Fibroblast of mammary gland (primary cell): ENCODE results near the gene SEC16B.
A peak's percentile ranks its signal among the peaks of the same experiment; 100 is the strongest.

ENCODE experiments used
- DNase-seq: peaks from one replicate; pipeline ENCODE4 v3.0.0-alpha.2; 2010; ENCODE audit warnings: low read depth
- H3K4me3 ChIP-seq: 2 replicates; pipeline ENCODE4 v1.5.1; 2011; ENCODE audit warnings: low read depth, mild to moderate bottlenecking, low read length, moderate library complexity; ENCODE audit not compliant: control insufficient read depth
- TF ChIP-seq, protein P1 (sequence below): conservative IDR thresholded peaks from 2 replicates; pipeline ENCODE4 v1.5.1; 2011; ENCODE audit warnings: low read depth, low read length, inconsistent platforms; ENCODE audit not compliant: control insufficient read depth, insufficient read depth

Gene SEC16B

DNA sequence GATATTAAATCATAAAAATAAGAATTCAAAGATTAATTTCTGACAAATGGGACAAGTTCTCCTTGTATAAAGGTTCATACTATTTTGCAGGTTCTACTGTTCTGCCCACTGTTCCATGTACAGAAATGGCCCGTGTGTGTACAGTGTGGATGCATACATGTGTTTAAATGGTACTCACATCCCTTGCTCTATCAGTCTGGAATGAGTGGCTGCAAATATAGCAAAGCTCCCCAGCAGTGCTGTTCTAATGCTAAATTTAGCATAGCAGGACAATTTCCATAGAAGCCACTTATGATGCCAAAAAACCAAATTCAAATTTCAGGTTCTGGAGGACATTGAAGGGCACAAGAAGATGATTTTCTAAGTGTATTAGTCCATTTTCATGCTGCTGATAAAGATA is 9.4 kb upstream of the SEC16B start:
- TF ChIP-seq, protein P1, sequence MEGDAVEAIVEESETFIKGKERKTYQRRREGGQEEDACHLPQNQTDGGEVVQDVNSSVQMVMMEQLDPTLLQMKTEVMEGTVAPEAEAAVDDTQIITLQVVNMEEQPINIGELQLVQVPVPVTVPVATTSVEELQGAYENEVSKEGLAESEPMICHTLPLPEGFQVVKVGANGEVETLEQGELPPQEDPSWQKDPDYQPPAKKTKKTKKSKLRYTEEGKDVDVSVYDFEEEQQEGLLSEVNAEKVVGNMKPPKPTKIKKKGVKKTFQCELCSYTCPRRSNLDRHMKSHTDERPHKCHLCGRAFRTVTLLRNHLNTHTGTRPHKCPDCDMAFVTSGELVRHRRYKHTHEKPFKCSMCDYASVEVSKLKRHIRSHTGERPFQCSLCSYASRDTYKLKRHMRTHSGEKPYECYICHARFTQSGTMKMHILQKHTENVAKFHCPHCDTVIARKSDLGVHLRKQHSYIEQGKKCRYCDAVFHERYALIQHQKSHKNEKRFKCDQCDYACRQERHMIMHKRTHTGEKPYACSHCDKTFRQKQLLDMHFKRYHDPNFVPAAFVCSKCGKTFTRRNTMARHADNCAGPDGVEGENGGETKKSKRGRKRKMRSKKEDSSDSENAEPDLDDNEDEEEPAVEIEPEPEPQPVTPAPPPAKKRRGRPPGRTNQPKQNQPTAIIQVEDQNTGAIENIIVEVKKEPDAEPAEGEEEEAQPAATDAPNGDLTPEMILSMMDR: no peak
- no peak overlapping the region for H3K4me3 ChIP-seq
- no peak for DNase-seq

DNA sequence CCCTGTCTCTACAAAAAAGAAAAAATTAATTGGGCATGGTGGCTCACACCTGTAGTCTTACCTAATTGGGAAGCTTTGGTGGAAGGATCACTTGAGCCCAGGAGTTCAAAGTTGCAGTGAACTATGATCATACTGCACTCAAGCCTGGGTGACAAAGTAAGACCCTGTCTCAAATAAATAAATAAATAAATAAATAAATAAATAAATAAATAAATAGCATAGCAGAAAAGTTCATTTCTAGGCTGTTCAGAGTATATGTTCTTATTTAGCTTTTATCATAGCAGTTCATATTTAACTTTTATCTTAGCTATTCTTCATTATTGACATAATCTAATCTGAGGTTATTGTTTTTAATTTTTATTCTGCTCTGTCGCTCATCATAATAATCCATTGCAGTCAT is 8.7 kb upstream of the SEC16B start:
- DNase-seq: no peak
- TF ChIP-seq, protein P1: no peak
- no peak overlapping the region for H3K4me3 ChIP-seq

DNA sequence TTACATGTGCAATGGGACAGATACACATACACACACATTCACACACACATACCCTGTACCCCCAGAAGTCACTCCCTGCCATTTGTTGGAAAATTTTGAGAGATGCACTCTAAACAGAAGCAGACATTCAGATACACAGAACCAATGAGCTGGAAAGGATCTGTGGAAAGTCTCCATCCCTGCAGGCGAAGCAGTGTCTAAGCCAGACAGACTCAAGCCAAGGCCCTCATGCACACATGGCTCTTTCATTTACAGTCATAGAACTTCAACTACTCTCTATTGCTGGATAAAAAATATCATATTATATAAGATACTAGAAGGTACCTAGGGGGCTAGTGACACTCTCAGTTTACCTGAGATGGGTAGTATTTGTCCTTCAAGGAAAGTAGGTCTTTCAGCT is 7.3 kb upstream of the SEC16B start:
- TF ChIP-seq, protein P1: no peak
- no peak overlapping the region for H3K4me3 ChIP-seq
- no peak for DNase-seq

DNA sequence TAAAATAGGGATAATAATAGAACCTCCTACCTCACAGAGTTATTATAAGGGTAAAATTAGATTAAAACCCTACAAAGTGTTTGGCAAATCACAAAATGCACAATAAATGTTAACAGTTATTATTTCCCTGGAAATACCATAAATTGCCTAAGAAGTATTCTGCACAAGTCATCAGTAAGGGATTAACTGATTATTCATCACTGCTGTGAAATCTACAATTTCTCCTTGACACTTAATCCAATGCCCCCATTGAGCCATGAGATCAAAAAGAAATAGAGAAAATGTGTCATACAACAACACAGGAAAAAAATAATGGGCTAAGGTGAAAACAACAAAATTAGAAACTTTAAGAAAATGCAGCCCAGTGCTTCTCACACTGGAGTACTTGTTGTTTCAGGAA is 6.7 kb upstream of the SEC16B start:
- no peak overlapping the region for H3K4me3 ChIP-seq
- DNase-seq: no peak
- TF ChIP-seq, protein P1: no peak

DNA sequence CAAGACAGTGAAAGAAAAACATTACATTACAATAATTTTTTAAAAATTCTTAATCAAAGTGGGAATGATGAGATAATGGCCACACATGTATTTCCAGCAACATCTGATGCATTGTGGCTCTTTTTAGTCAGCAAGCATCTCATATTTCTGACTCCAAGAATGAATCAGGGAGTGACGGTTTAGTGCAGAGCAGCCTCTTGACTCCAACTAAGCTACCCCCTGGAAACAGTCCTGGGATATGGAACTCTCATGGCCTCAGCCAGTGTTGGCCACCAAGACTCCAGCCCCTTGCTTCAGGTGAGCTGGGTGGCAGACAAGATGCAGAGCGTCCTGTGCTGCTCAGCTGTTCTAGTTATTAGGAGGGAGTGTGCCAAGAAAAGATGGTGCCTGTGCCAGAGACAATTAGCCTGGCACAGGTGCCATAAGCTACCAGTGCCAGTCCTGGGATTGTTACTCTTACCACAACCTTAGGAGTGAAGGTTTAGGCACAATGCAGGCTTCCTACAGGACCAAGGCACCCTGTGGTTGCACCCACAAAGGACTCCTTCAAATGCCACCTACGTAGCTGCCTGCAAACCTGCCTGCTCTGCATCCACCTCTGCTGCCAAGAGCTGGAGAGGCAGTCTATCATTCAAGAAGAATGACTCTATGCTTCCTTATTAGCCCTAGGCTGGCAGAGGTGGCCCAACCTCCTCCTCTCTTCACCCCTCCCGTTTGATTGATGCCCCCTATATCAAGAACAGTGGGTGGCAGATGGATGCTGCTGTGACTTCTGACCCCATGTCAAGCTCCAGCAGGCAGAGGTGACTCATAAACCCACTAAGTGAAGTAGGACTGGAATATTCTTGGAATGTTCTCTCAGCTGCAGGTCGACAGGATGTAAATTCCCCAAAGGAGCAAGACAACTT is 6.0 kb upstream of the SEC16B start:
- DNase-seq: peak; percentile 88
- TF ChIP-seq, protein P1: no peak
- no peak overlapping the region for H3K4me3 ChIP-seq

DNA sequence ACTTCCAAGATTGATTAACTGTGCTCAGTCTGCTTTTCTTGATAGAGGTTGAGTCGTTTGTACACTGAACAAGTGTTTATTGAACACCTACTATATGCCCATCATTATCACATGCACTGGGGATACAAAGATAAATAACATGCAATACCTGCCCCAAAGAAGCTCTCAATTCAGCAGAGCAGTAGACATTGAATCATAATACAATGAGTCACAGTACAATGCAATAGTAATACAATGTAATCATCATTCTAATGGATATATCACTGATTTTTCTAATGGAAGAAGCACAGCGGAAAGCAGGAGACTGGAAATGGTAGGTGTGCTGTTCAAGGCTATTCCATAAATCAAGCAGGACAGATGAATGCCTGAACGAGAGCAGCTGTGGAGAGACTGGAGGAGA is 3.7 kb upstream of the SEC16B start:
- TF ChIP-seq, protein P1: no peak
- no peak overlapping the region for H3K4me3 ChIP-seq
- DNase-seq: no peak
